H1 (cell line): ENCODE data around the gene PBX2. TPM values are rescaled to one million over a fixed set of nuclear protein-coding genes. Genes with fewer than 3 reads are reported as not detected.
A peak's percentile ranks its signal among the peaks of the same experiment; 100 is the strongest.

Experiments used
- CTCF ChIA-PET: fragments of 300-600 bp; sonication (Branson Sonifier 250); formaldehyde crosslinking; loops from one replicate; lab custom pipeline; 2021; ENCODE audit not compliant: partially characterized antibody; lab: Charles Lee
- POLR2A ChIA-PET: fragments of 300-600 bp; sonication (Branson Sonifier 250); formaldehyde crosslinking; loops from one replicate; lab custom pipeline; 2021; ENCODE audit warnings: inconsistent platforms; ENCODE audit not compliant: partially characterized antibody; lab: Charles Lee
- DNase-seq, 2 experiments: peaks; one replicate each; pipeline versions ENCODE4 v3.0.0 to v3.0.0-alpha.2; 2010 to 2022; ENCODE audit warnings: low spot score in 2 of 2, low read depth in 1 of 2, mixed read lengths in 1 of 2
- FAIRE-seq: peaks from 2 replicates; lab custom pipeline; 2011; peaks lifted over from hg19 to GRCh38; lab: Jason Lieb, UNC
- H2AFZ ChIP-seq: 2 replicates; pipeline ENCODE4 v1.8.1; 2012; ENCODE audit warnings: low read length, inconsistent platforms
- H2AK5ac ChIP-seq: 2 replicates; pipeline ENCODE4 v1.6.1; 2013; ENCODE audit warnings: low read depth, low read length
- H2BK120ac ChIP-seq: replicated peaks from 2 replicates; pipeline ENCODE3; 2013; ENCODE audit warnings: low read depth, low read length, inconsistent platforms
- H2BK12ac ChIP-seq: 2 replicates; pipeline ENCODE4 v1.6.1; 2013; ENCODE audit warnings: low read depth, low read length
- H2BK15ac ChIP-seq: 2 replicates; pipeline ENCODE4 v1.6.1; 2013; ENCODE audit warnings: low read length
- H2BK20ac ChIP-seq: 2 replicates; pipeline ENCODE4 v1.6.1; 2013; ENCODE audit warnings: low read length
- H2BK5ac ChIP-seq: 2 replicates; pipeline ENCODE4 v1.6.1; 2013; ENCODE audit warnings: low read depth, low read length
- H3K14ac ChIP-seq: 2 replicates; pipeline ENCODE4 v1.6.1; 2013; ENCODE audit warnings: inconsistent platforms; ENCODE audit not compliant: insufficient read length
- H3K18ac ChIP-seq: 2 replicates; pipeline ENCODE4 v1.6.1; 2013; ENCODE audit warnings: low read length; ENCODE audit errors: extremely low read depth
- H3K23ac ChIP-seq: 2 replicates; pipeline ENCODE4 v1.6.1; 2013; ENCODE audit warnings: inconsistent platforms; ENCODE audit not compliant: insufficient read length
- H3K23me2 ChIP-seq: 2 replicates; pipeline ENCODE4 v1.6.1; 2013; ENCODE audit warnings: low read depth, low read length
- H3K27ac ChIP-seq: 2 replicates; pipeline ENCODE4 v1.6.1; 2011; ENCODE audit warnings: low read depth, low read length, inconsistent platforms
- H3K27me3 ChIP-seq, 4 experiments: replicated peaks in 1 of 4; 1 replicate in 1 of 4; 2 replicates in 3 of 4; pipeline versions ENCODE4 v1.6.1 to v1.8.1; 2011 to 2013; ENCODE audit warnings: low read length in 3 of 4, mild to moderate bottlenecking in 3 of 4, inconsistent platforms in 2 of 4, mixed read lengths in 2 of 4, moderate library complexity in 1 of 4; ENCODE audit not compliant: control insufficient read depth in 3 of 4, insufficient read depth in 3 of 4; ENCODE audit errors: extremely low read depth in 1 of 4
- H3K36me3 ChIP-seq, 4 experiments: 2 replicates each; pipeline versions ENCODE4 v1.6.1 to v1.8.1; 2011 to 2013; ENCODE audit warnings: mild to moderate bottlenecking in 4 of 4, low read length in 3 of 4, moderate library complexity in 2 of 4, control low read depth in 1 of 4, inconsistent platforms in 1 of 4; ENCODE audit not compliant: insufficient read depth in 4 of 4, control insufficient read depth in 2 of 4
- H3K4ac ChIP-seq: replicated peaks from 2 replicates; pipeline ENCODE3; 2013; ENCODE audit warnings: low read length, low read depth, mixed read lengths, inconsistent platforms; ENCODE audit not compliant: insufficient read length
- H3K4me1 ChIP-seq, 4 experiments: replicated peaks in 1 of 4; 1 replicate in 1 of 4; 2 replicates in 3 of 4; pipeline versions ENCODE4 v1.6.1 to v1.8.1; 2011 to 2013; ENCODE audit warnings: low read length in 3 of 4, inconsistent platforms in 2 of 4, mixed read lengths in 1 of 4; ENCODE audit not compliant: insufficient read depth in 4 of 4, control insufficient read depth in 3 of 4
- H3K4me2 ChIP-seq, 2 experiments: 2 replicates each; pipeline versions ENCODE4 v1.6.1 to v1.8.1; 2011 to 2013; ENCODE audit warnings: low read depth in 2 of 2, low read length in 2 of 2, control low read depth in 1 of 2, inconsistent platforms in 1 of 2, mild to moderate bottlenecking in 1 of 2; ENCODE audit not compliant: insufficient read depth in 1 of 2
- H3K4me3 ChIP-seq, 4 experiments: fragments of 200-600, 300-600 bp in 1 of 4; sonication (generic), shearing (Covaris generic), sonication (Bioruptor Twin) in 1 of 4; 2 replicates each; pipeline versions ENCODE4 v1.5.1 to v1.8.1; 2011 to 2016; ENCODE audit warnings: low read length in 4 of 4, low read depth in 3 of 4, control low read depth in 2 of 4, inconsistent platforms in 2 of 4, mild to moderate bottlenecking in 2 of 4, mixed read lengths in 1 of 4, moderate library complexity in 1 of 4; ENCODE audit not compliant: insufficient read depth in 2 of 4; ENCODE audit errors: extremely low read depth in 1 of 4
- H3K56ac ChIP-seq: replicated peaks from 2 replicates; pipeline ENCODE3; 2013; ENCODE audit warnings: low read depth, mild to moderate bottlenecking, mixed read lengths, low read length, inconsistent platforms; ENCODE audit not compliant: insufficient read length
- H3K79me1 ChIP-seq: 2 replicates; pipeline ENCODE4 v1.6.1; 2013; ENCODE audit warnings: low read depth, low read length, control low read depth
- H3K79me2 ChIP-seq, 2 experiments: 2 replicates each; pipeline versions ENCODE4 v1.6.1 to v1.8.1; 2012 to 2013; ENCODE audit warnings: low read length in 2 of 2, mild to moderate bottlenecking in 2 of 2, inconsistent platforms in 1 of 2; ENCODE audit not compliant: insufficient read depth in 2 of 2, control insufficient read depth in 1 of 2
- H3K9ac ChIP-seq, 4 experiments: replicated peaks in 1 of 4; 1 replicate in 1 of 4; 2 replicates in 3 of 4; pipeline versions ENCODE4 v1.6.1 to v1.8.1; 2011 to 2013; ENCODE audit warnings: low read depth in 3 of 4, low read length in 3 of 4, control low read depth in 2 of 4, mild to moderate bottlenecking in 2 of 4, moderate library complexity in 2 of 4, inconsistent platforms in 1 of 4; ENCODE audit errors: extremely low read depth in 1 of 4
- H3K9me3 ChIP-seq, 2 experiments: 2 replicates each; pipeline versions ENCODE4 v1.6.1 to v1.8.1; 2012 to 2013; ENCODE audit warnings: mild to moderate bottlenecking in 2 of 2, moderate library complexity in 2 of 2, control low read depth in 1 of 2, inconsistent platforms in 1 of 2, low read depth in 1 of 2, low read length in 1 of 2, mixed read lengths in 1 of 2; ENCODE audit not compliant: insufficient read depth in 2 of 2
- H4K20me1 ChIP-seq, 2 experiments: replicated peaks in 1 of 2; 2 replicates each; pipeline versions ENCODE3 to v1.8.1; 2011 to 2013; ENCODE audit warnings: inconsistent platforms in 2 of 2, low read length in 2 of 2, mild to moderate bottlenecking in 1 of 2; ENCODE audit not compliant: insufficient read depth in 2 of 2, control insufficient read depth in 1 of 2
- H4K5ac ChIP-seq: 2 replicates; pipeline ENCODE4 v1.6.1; 2013; ENCODE audit warnings: low read length, low read depth, mixed read lengths, inconsistent platforms; ENCODE audit not compliant: insufficient read length
- H4K8ac ChIP-seq: 2 replicates; pipeline ENCODE4 v1.8.0; 2013; ENCODE audit warnings: mild to moderate bottlenecking, moderate library complexity, low read length, inconsistent platforms; ENCODE audit not compliant: insufficient read depth; ENCODE audit errors: extremely low read depth
- H4K91ac ChIP-seq: replicated peaks from 2 replicates; pipeline ENCODE3; 2013; ENCODE audit warnings: low read length, mixed read lengths, inconsistent platforms; ENCODE audit not compliant: insufficient read length
- ATF3 ChIP-seq: IDR thresholded peaks from 2 replicates; pipeline ENCODE4 v1.6.1; 2011; ENCODE audit warnings: low read depth, mild to moderate bottlenecking, low read length; ENCODE audit not compliant: insufficient read depth
- CREB1 ChIP-seq: IDR thresholded peaks from 2 replicates; pipeline ENCODE4 v1.6.1; 2012; ENCODE audit warnings: inconsistent platforms
- CTBP2 ChIP-seq: IDR thresholded peaks from 2 replicates; pipeline ENCODE4 v1.7.0; 2011; ENCODE audit warnings: borderline replicate concordance, mild to moderate bottlenecking, moderate library complexity, mixed read lengths, low read length; ENCODE audit not compliant: insufficient read depth, insufficient read length
- FOSL1 ChIP-seq: IDR thresholded peaks from 2 replicates; pipeline ENCODE4 v1.6.1; 2011; ENCODE audit warnings: mild to moderate bottlenecking, low read depth, low read length, moderate library complexity; ENCODE audit not compliant: insufficient read depth
- JUND ChIP-seq: IDR thresholded peaks from 2 replicates; pipeline ENCODE4 v1.6.1; 2011; ENCODE audit warnings: mild to moderate bottlenecking, improper control_type of control experiment, low read length
- MAX ChIP-seq: IDR thresholded peaks from 2 replicates; pipeline ENCODE4 v1.6.1; 2012; ENCODE audit warnings: inconsistent platforms
- NRF1 ChIP-seq: IDR thresholded peaks from 2 replicates; pipeline ENCODE4 v1.6.1; 2011; ENCODE audit warnings: mild to moderate bottlenecking, low read depth, low read length, improper control_type of control experiment
- PHF8 ChIP-seq: fragments of 200-600 bp; sonication (generic); conservative IDR thresholded peaks from 2 replicates; pipeline ENCODE4 v1.7.1; 2012; ENCODE audit warnings: low read depth, mild to moderate bottlenecking, inconsistent platforms, low read length, moderate library complexity
- SAP30 ChIP-seq: fragments of 300-600 bp; sonication (generic); IDR thresholded peaks from 2 replicates; pipeline ENCODE4 v1.7.1; 2012; ENCODE audit warnings: low read length, moderate library complexity, mild to moderate bottlenecking, inconsistent platforms; ENCODE audit not compliant: insufficient read depth, insufficient replicate concordance
- SIRT6 ChIP-seq: IDR thresholded peaks from one replicate; pipeline ENCODE4 v1.7.1; 2012; ENCODE audit warnings: low read length, inconsistent platforms
- TAF7 ChIP-seq: optimal IDR thresholded peaks from 2 replicates; pipeline ENCODE3; 2011; ENCODE audit warnings: low read depth, mild to moderate bottlenecking, inconsistent platforms, low read length, moderate library complexity, borderline replicate concordance
- WGBS, 2 experiments: shearing (Covaris generic) in 1 of 2; methylation state at CpG; one replicate each; pipeline versions ENCODE4 v1.1.6 to v1.1.7; 2013 to 2015; ENCODE audit warnings: low lambda C conversion rate in 2 of 2, mixed read lengths in 2 of 2, inconsistent platforms in 1 of 2, low coverage in 1 of 2, missing lambda C conversion rate in 1 of 2; ENCODE audit not compliant: insufficient replicate concordance in 2 of 2, insufficient coverage in 1 of 2, insufficient read length in 1 of 2; ENCODE audit errors: extremely low coverage in 1 of 2, missing lambda C conversion rate in 1 of 2; 5-methylcytosine and 5-hydroxymethylcytosine counted together
- polyA plus RNA-seq, 7 experiments: library from polyadenylated mRNA; depleted of rRNA in 3 of 7; stranded (reverse) in 5 of 7; unstranded in 2 of 7; fragments of >200 nt in 5 of 7; fragments of 200-250 nt in 2 of 7; gene quantifications; 1 replicate in 5 of 7; 2 replicates in 1 of 7; 4 replicates in 1 of 7; pipeline versions ENCODE4 v1.2.1 to v1.2.3, GENCODE V29; 2011 to 2013; ENCODE audit warnings: missing spikeins in 2 of 7, mixed read lengths in 2 of 7
- total RNA-seq: library from RNA; stranded (reverse); fragmentation: NEBNext Ultra II Directional; extraction: Animal tissue kit (Norgen Biotek cat#: 25700); gene quantifications from 2 replicates; pipeline ENCODE4 v1.2.1, GENCODE V29; 2021

The PBX2 gene
- total and polyA plus RNA-seq, 2 of the 8 experiments (the other 6 are each of a cell fraction or from before 2014, with no cell fraction given) = 102 to 130 TPM

- POLR2A ChIA-PET = no interaction called here
- Histone ChIP-seq H3K56ac (peak overlapping the region; percentile 34), H2BK15ac (no peak overlapping the region), H3K79me2 (peaks cover 13 to 50% of the 10 kb centered on the region in 2 experiments), H3K27me3 (no peaks in the 10 kb centered on the region), H3K27ac (peak overlapping the region; percentile 79), H3K79me1 (peaks cover 9% of the 10 kb centered on the region; the same call in 1 of the 2 replicates), H4K5ac (no peak overlapping the region), H3K4ac (no peak overlapping the region), H2BK20ac (no peak overlapping the region), H3K36me3 (peaks cover 0 to 18% (median 9%) of the 10 kb centered on the region in 4 experiments; a peak in 5 of 8 replicates), H3K9me3 (no peaks in the 10 kb centered on the region), H3K4me1 (peaks cover 5 to 21% (median 9%) of the 10 kb centered on the region in 4 experiments; a peak in 6 of 7 replicates), H3K14ac (no peak overlapping the region), H4K8ac (no peak overlapping the region), H3K4me2 (peak overlapping the region; percentile 99 to 100), H3K23me2 (peaks cover 26% of the 10 kb centered on the region), H2BK120ac (no peak overlapping the region), H2AFZ (no peak overlapping the region), H3K9ac (peak overlapping the region; percentile 52 to 68 (median 66); a peak in 6 of 7 replicates), H3K18ac (no peak overlapping the region; the same call in 1 of the 2 replicates), H2BK5ac (peak overlapping the region; percentile 12; the same call in 1 of the 2 replicates), H3K4me3 (peak overlapping the region; percentile 91 to 99 (median 95)), H3K23ac (no peak overlapping the region), H2AK5ac (no peak overlapping the region), H2BK12ac (no peak overlapping the region), H4K20me1 (peaks cover 6 to 7% of the 10 kb centered on the region in 2 experiments), H4K91ac (peak overlapping the region; percentile 48)
- 0% methylated on average over 2 of the region's 2 CpGs; no CpG with 5 or more reads in 1 of the 2 experiments for WGBS, 2 experiments
- no peak for FAIRE-seq
- CTCF ChIA-PET = no interaction called here
- DNase-seq = no peak
- no peak for TF ChIP-seq ATF3
- no peak for TF ChIP-seq NRF1
- no peak for TF ChIP-seq SAP30
- no peak for TF ChIP-seq MAX
- TF ChIP-seq PHF8 = no peak
- TF ChIP-seq SIRT6 = no peak
- no peak for TF ChIP-seq TAF7
- no peak for TF ChIP-seq FOSL1
- TF ChIP-seq CTBP2 = no peak
- TF ChIP-seq JUND = no peak
- no peak for TF ChIP-seq CREB1
Measured at GRCh38 chr6:32175322-32175710, 14.7 kb downstream of the PBX2 start.
